GM19025 (cell line): ENCODE measurements around the gene ALDH7A1.
"Not testable (repeated sequence)": the region's sequence is repeated elsewhere in the genome, so short reads cannot be mapped to it uniquely, and the experiment has no call there.

Experiments used
- ATAC-seq: cut with Tn5 transposase; IDR thresholded peaks from one replicate; pipeline ENCODE4 v1.9.1; 2021; ENCODE audit warnings: mild to moderate bottlenecking, low read depth, moderate library complexity; ENCODE audit not compliant: unreplicated experiment

The ALDH7A1 gene

GRCh38 chr5:126597156-126597555 is 2.1 kb upstream of the ALDH7A1 start:
- ATAC-seq, result no peak

- ATAC-seq, result no peak
These were observed 566 bp upstream of the ALDH7A1 start for GRCh38 chr5:126595486-126596083.

- no peak for ATAC-seq
These were observed 3.5 kb downstream of the ALDH7A1 start for GRCh38 chr5:126591549-126591948.

GRCh38 chr5:126589536-126590297 is 5.3 kb downstream of the ALDH7A1 start:
- ATAC-seq, result no peak

GRCh38 chr5:126587551-126588390 is 7.2 kb downstream of the ALDH7A1 start:
- no peak for ATAC-seq

GRCh38 chr5:126583761-126584160 is 11.3 kb downstream of the ALDH7A1 start:
- no peak for ATAC-seq

GRCh38 chr5:126579716-126580115 is 15.3 kb downstream of the ALDH7A1 start:
- no peak for ATAC-seq

GRCh38 chr5:126577415-126577814 is 17.6 kb downstream of the ALDH7A1 start:
- no peak for ATAC-seq

GRCh38 chr5:126576974-126577373 is 18.0 kb downstream of the ALDH7A1 start:
- ATAC-seq, result no peak

GRCh38 chr5:126575644-126576043 is 19.4 kb downstream of the ALDH7A1 start:
- ATAC-seq, result no peak

GRCh38 chr5:126568206-126568755 is 26.7 kb downstream of the ALDH7A1 start:
- no peak for ATAC-seq

- ATAC-seq, result peak; percentile 86
These were observed 32.2 kb downstream of the ALDH7A1 start for GRCh38 chr5:126562823-126563222.

- ATAC-seq, result no peak
These were observed 33.1 kb downstream of the ALDH7A1 start for GRCh38 chr5:126561908-126562307.

GRCh38 chr5:126555101-126555500 is 39.9 kb downstream of the ALDH7A1 start:
- ATAC-seq, result not testable (repeated sequence)

- no peak for ATAC-seq
These were observed 42.4 kb downstream of the ALDH7A1 start for GRCh38 chr5:126552614-126553013.

GRCh38 chr5:126544087-126544740 is 50.8 kb downstream of the ALDH7A1 start:
- peak; percentile 51 for ATAC-seq

- ATAC-seq, result no peak
These were observed 51.4 kb downstream of the ALDH7A1 start for GRCh38 chr5:126543660-126544059.

GRCh38 chr5:126543009-126543408 is 52.0 kb downstream of the ALDH7A1 start:
- ATAC-seq, result no peak

GRCh38 chr5:126542441-126542840 is 52.6 kb downstream of the ALDH7A1 start:
- ATAC-seq, result no peak

- no peak for ATAC-seq
These were observed 54.4 kb downstream of the ALDH7A1 start for GRCh38 chr5:126540631-126541030.
